NCI-H345 (cell line): ENCODE data around the gene COP1.
"Not testable (repeated sequence)": the region's sequence is repeated elsewhere in the genome, so short reads cannot be mapped to it uniquely, and the experiment has no call there.

Experiments
- DNase-seq: peaks from one replicate; lab custom pipeline; 2025; lab: John Stamatoyannopoulos, UW

Gene COP1

GRCh38 chr1:176206961-176207902 lies at the start of gene COP1:
COP1 (minus strand) TSS chr1:176207286; CDS start chr1:176206978, 308 bp downstream.
- DNase-seq = peak; percentile 96

GRCh38 chr1:176252191-176252590 lies 45.1 kb upstream of the COP1 start:
- DNase-seq = no peak

GRCh38 chr1:176244851-176245250 lies 37.8 kb upstream of the COP1 start:
- DNase-seq = no peak

- no peak for DNase-seq
Measured at GRCh38 chr1:176243746-176244145, 36.7 kb upstream of the COP1 start.

GRCh38 chr1:176241385-176242015 lies 34.4 kb upstream of the COP1 start:
- no peak for DNase-seq

- not testable (repeated sequence) for DNase-seq
Measured at GRCh38 chr1:176233657-176234056, 26.6 kb upstream of the COP1 start.

GRCh38 chr1:176227579-176227978 lies 20.5 kb upstream of the COP1 start:
- no peak for DNase-seq

GRCh38 chr1:176225911-176226310 lies 18.8 kb upstream of the COP1 start:
- no peak for DNase-seq

GRCh38 chr1:176225479-176225875 lies 18.4 kb upstream of the COP1 start:
- no peak for DNase-seq

- no peak for DNase-seq
Measured at GRCh38 chr1:176222196-176222595, 15.1 kb upstream of the COP1 start.

GRCh38 chr1:176220100-176220689 lies 13.1 kb upstream of the COP1 start:
- no peak for DNase-seq

- no peak for DNase-seq
Measured at GRCh38 chr1:176217461-176218099, 10.5 kb upstream of the COP1 start.

GRCh38 chr1:176216031-176216430 lies 8.9 kb upstream of the COP1 start:
- no peak for DNase-seq

GRCh38 chr1:176211396-176212165 lies 4.5 kb upstream of the COP1 start:
- no peak for DNase-seq

- no peak for DNase-seq
Measured at GRCh38 chr1:176208034-176208433, 948 bp upstream of the COP1 start.

- DNase-seq = peak; percentile 29
Measured at GRCh38 chr1:176206006-176206960, 803 bp downstream of the COP1 start.

GRCh38 chr1:176205332-176205914 lies 1.7 kb downstream of the COP1 start:
- DNase-seq = no peak

- not testable (repeated sequence) for DNase-seq
Measured at GRCh38 chr1:176204655-176205054, 2.4 kb downstream of the COP1 start.

- DNase-seq = no peak
Measured at GRCh38 chr1:176203735-176204134, 3.4 kb downstream of the COP1 start.

GRCh38 chr1:176201568-176201967 lies 5.5 kb downstream of the COP1 start:
- DNase-seq = no peak
